Activated T-helper 1 cell treated with Interleukin-2 at 50 U/mL for 16 hours (primary cell): Measurements from ENCODE around the gene OR52K2.
"Not testable (repeated sequence)": the region's sequence is repeated elsewhere in the genome, so short reads cannot be mapped to it uniquely, and the experiment has no call there.

Experiments
- DNase-seq: peaks from one replicate; pipeline ENCODE4 v3.0.0-alpha.2; 2020; ENCODE audit warnings: low read depth

OR52K2 gene

GRCh38 chr11:4448995-4449394, at the start of gene OR52K2:
TSS of gene OR52K2 (plus strand) at chr11:4449295. CDS start at chr11:4449340, 45 bp downstream.
- no peak for DNase-seq

- not testable (repeated sequence) for DNase-seq
Observed at GRCh38 chr11:4406206-4406605, 42.9 kb upstream of the OR52K2 start.

- no peak for DNase-seq
Observed at GRCh38 chr11:4416306-4416705, 32.8 kb upstream of the OR52K2 start.

GRCh38 chr11:4416816-4417215, 32.3 kb upstream of the OR52K2 start:
- DNase-seq, result no peak

GRCh38 chr11:4418403-4418802, 30.7 kb upstream of the OR52K2 start:
- DNase-seq, result no peak

GRCh38 chr11:4430051-4430450, 19.0 kb upstream of the OR52K2 start:
- DNase-seq, result no peak

- no peak for DNase-seq
Observed at GRCh38 chr11:4433856-4434255, 15.2 kb upstream of the OR52K2 start.

GRCh38 chr11:4436411-4436810, 12.7 kb upstream of the OR52K2 start:
- no peak for DNase-seq

GRCh38 chr11:4441515-4441914, 7.6 kb upstream of the OR52K2 start:
- DNase-seq, result no peak

- DNase-seq, result no peak
Observed at GRCh38 chr11:4443232-4443891, 5.7 kb upstream of the OR52K2 start.

GRCh38 chr11:4453118-4453517, 4.0 kb downstream of the OR52K2 start:
- DNase-seq, result no peak

GRCh38 chr11:4454021-4454420, 4.9 kb downstream of the OR52K2 start:
- DNase-seq, result no peak

GRCh38 chr11:4455419-4455818, 6.3 kb downstream of the OR52K2 start:
- DNase-seq, result no peak

- DNase-seq, result no peak
Observed at GRCh38 chr11:4459500-4459899, 10.4 kb downstream of the OR52K2 start.

- DNase-seq, result no peak
Observed at GRCh38 chr11:4460151-4460550, 11.1 kb downstream of the OR52K2 start.

GRCh38 chr11:4464216-4465159, 15.4 kb downstream of the OR52K2 start:
- DNase-seq, result no peak

GRCh38 chr11:4465407-4465806, 16.3 kb downstream of the OR52K2 start:
- DNase-seq, result no peak

- no peak for DNase-seq
Observed at GRCh38 chr11:4466131-4466870, 17.2 kb downstream of the OR52K2 start.

GRCh38 chr11:4466871-4467442, 17.9 kb downstream of the OR52K2 start:
- no peak for DNase-seq

GRCh38 chr11:4467811-4468606, 18.9 kb downstream of the OR52K2 start:
- no peak for DNase-seq

GRCh38 chr11:4479644-4480043, 30.5 kb downstream of the OR52K2 start:
- no peak for DNase-seq
